ENCODE measurements around the gene FAM43A.
A peak's percentile ranks its signal among the peaks of the same experiment; 100 is the strongest.

FAM43A gene

GRCh38 chr3:194713299-194714136 is 27.8 kb downstream of the FAM43A start:
- DNase-seq: no peak

GRCh38 chr3:194714137-194714455 is 28.4 kb downstream of the FAM43A start:
- no peak for DNase-seq

DNA sequence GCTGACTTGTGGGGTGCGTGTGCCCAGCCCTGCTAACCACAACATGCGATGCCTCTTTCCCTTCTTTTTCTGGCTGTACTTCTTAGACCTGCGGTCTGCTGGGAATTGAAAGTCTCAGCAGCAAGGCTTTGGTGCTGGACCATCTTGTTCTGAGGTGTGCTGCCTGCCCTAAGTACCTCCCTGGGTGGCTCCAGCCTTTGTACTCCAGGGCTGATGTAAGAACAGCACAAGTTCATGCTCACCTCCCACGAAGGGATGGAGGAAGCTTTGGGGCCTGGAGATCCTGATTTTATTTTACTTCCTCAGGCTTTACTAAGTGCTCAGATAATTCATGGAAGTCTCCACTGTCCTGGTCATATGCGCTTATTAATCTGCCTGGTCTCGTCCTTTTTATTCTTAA is 28.9 kb downstream of the FAM43A start:
- no peak for DNase-seq

DNA sequence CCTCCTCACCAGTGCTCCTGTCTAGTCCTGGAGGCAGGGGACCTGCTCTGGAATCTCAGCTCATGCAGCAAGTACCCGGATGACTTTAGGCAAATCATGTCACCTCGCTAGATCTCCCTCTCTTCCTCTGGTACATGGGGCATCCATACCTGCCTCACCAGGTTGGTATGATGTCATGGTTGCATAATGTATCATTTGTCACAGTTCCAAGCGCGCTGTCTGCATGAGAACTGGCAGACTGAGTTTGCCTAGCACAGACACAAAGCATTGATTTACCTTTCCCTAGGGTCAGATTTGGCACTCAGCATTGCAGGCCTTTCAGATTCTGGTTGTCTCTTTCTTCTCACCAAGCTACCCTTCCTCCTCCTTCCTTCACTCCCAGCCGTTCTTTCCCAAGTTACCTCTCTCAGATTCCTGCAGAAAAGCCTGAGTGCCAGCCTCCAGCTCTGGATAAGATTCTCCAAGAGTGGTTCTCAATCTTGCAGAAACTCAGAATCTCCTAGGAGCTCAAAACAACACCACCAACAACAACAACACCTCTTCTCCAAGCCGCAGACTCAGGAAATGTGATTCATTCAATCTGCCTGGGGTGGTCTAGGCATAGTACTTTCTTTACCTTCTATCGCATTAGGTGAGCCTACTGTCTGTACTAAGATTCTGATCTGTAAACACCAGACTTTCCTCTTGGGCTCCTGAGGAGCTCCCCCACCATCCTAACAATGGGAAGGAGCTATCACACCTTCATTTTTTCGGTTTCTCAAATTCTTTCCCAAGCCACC is 29.5 kb downstream of the FAM43A start:
- DNase-seq: no peak

DNA sequence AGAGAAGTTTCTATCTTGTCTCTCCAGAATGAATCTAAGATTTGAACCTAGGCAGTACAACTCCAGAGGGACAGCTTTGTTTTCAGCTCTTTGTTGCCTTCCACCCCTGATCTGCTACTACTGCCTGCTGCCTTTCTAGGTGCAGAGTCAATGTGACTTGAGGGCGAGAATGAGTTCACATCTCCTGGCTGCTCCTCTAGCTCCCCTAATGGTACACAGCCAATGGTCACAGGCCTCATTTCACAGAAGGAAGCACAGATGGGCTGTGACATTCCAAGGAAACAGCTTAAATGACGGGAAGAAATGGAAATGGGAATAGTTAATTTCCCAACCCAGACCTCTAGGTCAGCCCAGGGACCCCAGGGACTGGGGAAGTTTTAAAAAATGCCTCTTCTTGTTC is 32.4 kb downstream of the FAM43A start:
- DNase-seq: no peak

GRCh38 chr3:194720048-194720447 is 34.4 kb downstream of the FAM43A start:
- DNase-seq: no peak

DNA sequence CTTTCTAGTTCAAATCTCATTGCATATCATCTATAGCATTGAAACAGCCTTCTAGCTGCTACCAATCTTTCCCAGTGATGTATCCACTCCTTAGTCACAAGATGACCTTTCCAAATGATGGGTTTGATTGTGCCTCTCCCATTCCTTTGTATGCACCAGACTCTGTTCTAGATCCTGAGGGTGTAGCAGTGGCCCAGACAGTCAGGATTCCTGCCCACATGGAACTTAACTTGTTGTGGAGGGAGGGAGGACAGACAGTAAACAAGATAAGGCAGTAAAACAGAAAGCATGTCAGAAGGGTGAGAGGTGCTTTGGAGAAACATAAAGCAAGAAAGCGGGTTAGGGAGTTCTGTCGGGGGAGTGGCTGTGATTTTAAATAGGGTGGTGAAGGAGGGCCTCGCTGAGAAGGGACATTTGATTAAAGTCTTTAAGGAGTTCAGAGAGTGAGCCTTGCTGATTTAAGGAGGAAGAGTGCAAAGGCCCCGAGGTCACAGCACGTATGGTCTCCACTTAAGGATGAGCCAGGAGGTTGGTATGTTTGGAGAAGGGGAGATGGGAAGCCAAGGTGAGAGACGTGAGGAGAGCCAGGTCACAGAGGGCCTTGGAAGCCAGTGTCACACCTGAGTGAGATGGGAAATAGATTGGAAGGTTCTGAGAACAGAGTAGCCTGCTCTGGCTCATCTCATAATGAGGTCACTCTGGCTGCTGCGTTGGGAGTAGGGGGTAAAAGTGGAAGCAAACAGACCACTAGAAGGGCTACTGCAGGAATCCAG is 38.3 kb downstream of the FAM43A start:
- no peak for DNase-seq

- no peak for DNase-seq
These were observed 39.7 kb downstream of the FAM43A start for GRCh38 chr3:194725346-194725745.

DNA sequence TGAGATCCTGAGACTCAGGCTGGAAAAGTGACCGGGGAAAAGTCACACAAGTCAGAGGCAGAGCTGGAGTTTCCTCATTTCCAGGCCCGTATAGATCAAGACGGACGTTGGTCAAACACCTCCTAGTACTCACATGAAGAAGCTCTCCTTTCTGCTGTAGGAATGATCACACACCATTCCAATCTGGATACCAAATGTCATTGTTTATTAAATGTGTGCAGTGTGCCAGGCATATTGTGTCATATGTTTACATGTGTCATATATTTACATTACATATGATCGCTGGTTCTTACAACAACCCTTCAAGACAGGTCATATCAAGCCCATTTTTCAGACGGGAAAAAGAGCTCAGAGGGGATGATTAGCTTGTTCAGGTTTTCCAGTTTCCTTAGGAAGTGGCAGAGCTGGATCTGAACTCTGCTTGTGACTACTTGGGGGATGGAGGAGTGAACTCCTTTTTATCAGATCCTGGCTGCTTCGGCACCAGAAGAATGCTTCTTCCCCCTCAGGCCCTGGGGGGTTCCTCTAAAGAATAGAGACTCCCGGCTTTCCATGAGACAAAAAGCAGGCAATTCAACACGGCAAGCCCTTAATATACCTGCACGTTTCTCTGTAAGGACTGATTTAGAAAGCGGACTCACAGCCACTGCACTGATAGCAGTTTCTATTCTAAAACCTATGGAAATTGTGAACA is 41.9 kb downstream of the FAM43A start:
- no peak for DNase-seq

- DNase-seq: no peak
These were observed 43.3 kb downstream of the FAM43A start for GRCh38 chr3:194728986-194729385.

DNA sequence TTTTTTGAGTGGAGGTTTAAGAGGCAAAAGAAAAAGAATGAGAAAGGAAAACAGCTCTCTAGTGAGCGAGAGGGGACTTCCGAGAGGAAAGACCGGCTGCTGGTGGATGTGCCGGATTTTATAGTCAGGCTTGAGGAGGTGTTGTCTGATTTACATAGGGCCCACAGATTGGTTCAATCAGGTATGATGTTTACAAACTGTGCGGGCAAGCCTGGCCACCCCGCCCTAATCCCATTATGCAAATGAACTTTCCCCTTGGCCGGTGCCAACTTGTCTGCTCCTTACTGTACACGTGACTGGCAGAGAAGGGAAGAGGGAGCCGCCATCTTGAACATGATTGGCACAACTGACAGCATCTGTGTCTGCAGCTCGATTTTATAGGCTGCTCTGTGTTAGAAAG is 44.7 kb downstream of the FAM43A start:
- DNase-seq: peak; percentile 94

- DNase-seq: no peak
These were observed 45.9 kb downstream of the FAM43A start for GRCh38 chr3:194731506-194732073.

DNA sequence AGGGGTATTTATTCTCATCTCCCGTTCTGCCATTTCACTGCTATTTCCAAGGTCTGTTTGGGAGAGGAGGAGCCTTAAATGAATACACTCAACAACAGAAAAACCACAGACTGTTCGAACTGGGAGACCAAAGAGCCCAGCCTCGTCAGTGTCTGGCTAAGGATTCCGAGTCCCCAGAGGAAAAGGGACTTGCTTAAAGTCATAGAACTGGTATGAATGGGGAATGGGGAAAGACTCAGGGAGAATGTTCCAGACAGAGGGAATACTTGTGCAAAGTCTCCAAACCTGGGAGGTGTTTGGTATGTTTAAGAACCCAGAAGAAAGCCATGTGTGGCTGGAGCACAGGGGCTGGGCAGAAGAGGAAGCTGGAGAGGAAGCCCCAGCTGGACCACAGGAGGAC is 46.9 kb downstream of the FAM43A start:
- DNase-seq: no peak

- no peak for DNase-seq
These were observed 50.7 kb downstream of the FAM43A start for GRCh38 chr3:194736277-194736895.

DNA sequence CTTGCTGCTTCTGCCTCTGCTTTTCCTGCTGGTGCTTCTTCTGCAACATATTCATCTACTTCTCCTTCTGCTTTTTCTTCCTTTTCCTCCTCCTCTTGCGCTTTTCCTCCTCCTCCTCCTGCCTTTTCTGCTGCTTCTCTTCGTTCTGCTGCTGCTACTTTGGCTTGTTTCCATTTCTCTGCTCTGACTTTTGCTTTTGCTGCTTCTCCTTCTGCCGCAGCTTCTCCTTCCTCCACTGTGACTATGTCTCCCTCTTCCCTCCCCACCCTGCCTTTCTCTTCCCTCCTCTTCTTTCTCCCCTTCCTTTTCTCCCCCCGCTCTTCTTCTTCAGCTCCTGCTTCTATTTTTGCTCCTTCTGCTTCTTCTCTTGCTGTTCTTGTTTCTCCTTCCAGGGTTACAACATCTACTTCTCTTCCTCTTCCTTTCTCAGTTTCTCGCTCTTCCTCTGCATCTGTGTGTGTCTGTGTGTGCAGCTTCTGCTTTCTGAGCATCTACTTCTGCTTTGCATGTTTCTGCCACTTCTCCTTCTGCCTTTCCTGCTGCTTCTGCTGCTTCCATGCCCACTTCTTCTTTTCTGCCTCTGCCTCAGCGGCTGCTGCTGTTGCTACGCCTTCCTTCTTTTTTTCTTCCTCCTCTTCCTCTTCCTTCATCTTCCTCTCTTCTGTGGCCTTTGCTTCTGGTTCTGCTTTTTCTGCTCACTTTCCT is 51.4 kb downstream of the FAM43A start:
- DNase-seq: no peak

All from NCI-H1105 (cell line).